HepG2 (cell line): ENCODE data around the gene SPRR4.

Experiments used
- EZH2 ChIP-seq: conservative IDR thresholded peaks from 2 replicates; pipeline ENCODE4 v1.6.1; 2012; ENCODE audit warnings: mild to moderate bottlenecking, low read depth, low read length, moderate library complexity
- GABPA ChIP-seq, 2 experiments: IDR thresholded peaks; 2 replicates each; pipeline ENCODE4 v1.6.1; 2011 to 2016; ENCODE audit warnings: low read depth in 2 of 2, low read length in 1 of 2, missing biosample characterization in 1 of 2, missing genetic modification characterization in 1 of 2
- HNRNPL ChIP-seq: fragments of 200-400 bp; formaldehyde crosslinking; IDR thresholded peaks from 2 replicates; pipeline ENCODE4 v1.6.1; 2017; ENCODE audit warnings: mild to moderate bottlenecking, low read depth, low read length
- NFYB ChIP-seq: sonication (generic); formaldehyde crosslinking; IDR thresholded peaks from 2 replicates; pipeline ENCODE4 v1.4.0; 2020; ENCODE audit warnings: missing genetic modification reagents
- SMC3 ChIP-seq: IDR thresholded peaks from 2 replicates; pipeline ENCODE4 v1.6.1; 2011; ENCODE audit warnings: low read length, improper control_type of control experiment
- TF ChIP-seq, protein P1 (sequence below): sonication (generic); formaldehyde crosslinking; IDR thresholded peaks from 2 replicates; pipeline ENCODE4 v1.4.0; 2020; ENCODE audit warnings: missing genetic modification reagents, borderline replicate concordance
- TF ChIP-seq, protein P2 (sequence below), 2 experiments: IDR thresholded peaks; 2 replicates each; pipeline ENCODE4 v1.6.1; 2011 to 2012; ENCODE audit warnings: low read length in 2 of 2, borderline replicate concordance in 1 of 2, low read depth in 1 of 2, mild to moderate bottlenecking in 1 of 2, moderate library complexity in 1 of 2
- TF ChIP-seq, protein P3 (sequence below): sonication (generic); formaldehyde crosslinking; IDR thresholded peaks from 2 replicates; pipeline ENCODE4 v1.4.0; 2020; ENCODE audit warnings: mild to moderate bottlenecking, low read depth, missing genetic modification reagents
- TF ChIP-seq, protein P4 (sequence below): sonication (generic); formaldehyde crosslinking; IDR thresholded peaks from 2 replicates; pipeline ENCODE4 v1.5.0; 2020; ENCODE audit warnings: missing genetic modification reagents

DNA sequence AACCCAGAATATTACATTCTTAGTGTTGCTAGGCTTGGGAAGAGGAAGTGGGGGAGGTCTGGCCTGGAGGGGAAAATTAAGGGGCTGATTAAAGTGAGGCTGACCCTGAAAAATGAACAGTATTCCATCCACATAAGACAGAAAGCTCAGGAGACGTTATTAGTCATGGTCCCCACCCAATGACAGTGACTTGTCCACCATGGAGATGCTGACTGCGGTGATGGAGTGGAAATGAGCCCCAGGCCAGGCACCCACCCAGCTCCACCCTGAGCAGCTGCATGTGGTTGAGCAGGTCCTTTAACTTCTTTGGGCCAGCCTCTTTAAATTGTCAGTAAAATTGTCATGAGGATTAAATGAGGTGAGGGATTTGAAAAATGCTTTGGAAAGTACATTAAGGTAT, 1.4 kb upstream of the SPRR4 start:
- no peak for TF ChIP-seq SMC3
- TF ChIP-seq, protein P1, sequence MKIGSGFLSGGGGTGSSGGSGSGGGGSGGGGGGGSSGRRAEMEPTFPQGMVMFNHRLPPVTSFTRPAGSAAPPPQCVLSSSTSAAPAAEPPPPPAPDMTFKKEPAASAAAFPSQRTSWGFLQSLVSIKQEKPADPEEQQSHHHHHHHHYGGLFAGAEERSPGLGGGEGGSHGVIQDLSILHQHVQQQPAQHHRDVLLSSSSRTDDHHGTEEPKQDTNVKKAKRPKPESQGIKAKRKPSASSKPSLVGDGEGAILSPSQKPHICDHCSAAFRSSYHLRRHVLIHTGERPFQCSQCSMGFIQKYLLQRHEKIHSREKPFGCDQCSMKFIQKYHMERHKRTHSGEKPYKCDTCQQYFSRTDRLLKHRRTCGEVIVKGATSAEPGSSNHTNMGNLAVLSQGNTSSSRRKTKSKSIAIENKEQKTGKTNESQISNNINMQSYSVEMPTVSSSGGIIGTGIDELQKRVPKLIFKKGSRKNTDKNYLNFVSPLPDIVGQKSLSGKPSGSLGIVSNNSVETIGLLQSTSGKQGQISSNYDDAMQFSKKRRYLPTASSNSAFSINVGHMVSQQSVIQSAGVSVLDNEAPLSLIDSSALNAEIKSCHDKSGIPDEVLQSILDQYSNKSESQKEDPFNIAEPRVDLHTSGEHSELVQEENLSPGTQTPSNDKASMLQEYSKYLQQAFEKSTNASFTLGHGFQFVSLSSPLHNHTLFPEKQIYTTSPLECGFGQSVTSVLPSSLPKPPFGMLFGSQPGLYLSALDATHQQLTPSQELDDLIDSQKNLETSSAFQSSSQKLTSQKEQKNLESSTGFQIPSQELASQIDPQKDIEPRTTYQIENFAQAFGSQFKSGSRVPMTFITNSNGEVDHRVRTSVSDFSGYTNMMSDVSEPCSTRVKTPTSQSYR (CRISPR knock-in tag), result no peak
- no peak for TF ChIP-seq GABPA (IDR thresholded peaks at IDR 0.05; ENCODE audit: low read depth, low read length)
- TF ChIP-seq GABPA (CRISPR knock-in tag; IDR thresholded peaks at IDR 0.05; ENCODE audit: low read depth), result no peak
- TF ChIP-seq EZH2, result no peak
- TF ChIP-seq, protein P2, sequence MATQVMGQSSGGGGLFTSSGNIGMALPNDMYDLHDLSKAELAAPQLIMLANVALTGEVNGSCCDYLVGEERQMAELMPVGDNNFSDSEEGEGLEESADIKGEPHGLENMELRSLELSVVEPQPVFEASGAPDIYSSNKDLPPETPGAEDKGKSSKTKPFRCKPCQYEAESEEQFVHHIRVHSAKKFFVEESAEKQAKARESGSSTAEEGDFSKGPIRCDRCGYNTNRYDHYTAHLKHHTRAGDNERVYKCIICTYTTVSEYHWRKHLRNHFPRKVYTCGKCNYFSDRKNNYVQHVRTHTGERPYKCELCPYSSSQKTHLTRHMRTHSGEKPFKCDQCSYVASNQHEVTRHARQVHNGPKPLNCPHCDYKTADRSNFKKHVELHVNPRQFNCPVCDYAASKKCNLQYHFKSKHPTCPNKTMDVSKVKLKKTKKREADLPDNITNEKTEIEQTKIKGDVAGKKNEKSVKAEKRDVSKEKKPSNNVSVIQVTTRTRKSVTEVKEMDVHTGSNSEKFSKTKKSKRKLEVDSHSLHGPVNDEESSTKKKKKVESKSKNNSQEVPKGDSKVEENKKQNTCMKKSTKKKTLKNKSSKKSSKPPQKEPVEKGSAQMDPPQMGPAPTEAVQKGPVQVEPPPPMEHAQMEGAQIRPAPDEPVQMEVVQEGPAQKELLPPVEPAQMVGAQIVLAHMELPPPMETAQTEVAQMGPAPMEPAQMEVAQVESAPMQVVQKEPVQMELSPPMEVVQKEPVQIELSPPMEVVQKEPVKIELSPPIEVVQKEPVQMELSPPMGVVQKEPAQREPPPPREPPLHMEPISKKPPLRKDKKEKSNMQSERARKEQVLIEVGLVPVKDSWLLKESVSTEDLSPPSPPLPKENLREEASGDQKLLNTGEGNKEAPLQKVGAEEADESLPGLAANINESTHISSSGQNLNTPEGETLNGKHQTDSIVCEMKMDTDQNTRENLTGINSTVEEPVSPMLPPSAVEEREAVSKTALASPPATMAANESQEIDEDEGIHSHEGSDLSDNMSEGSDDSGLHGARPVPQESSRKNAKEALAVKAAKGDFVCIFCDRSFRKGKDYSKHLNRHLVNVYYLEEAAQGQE (IDR thresholded peaks at IDR 0.05; ENCODE audit: borderline replicate concordance in 1 of 2, low read depth in 1 of 2, low read length in 2 of 2), result no peak
- TF ChIP-seq, protein P3, sequence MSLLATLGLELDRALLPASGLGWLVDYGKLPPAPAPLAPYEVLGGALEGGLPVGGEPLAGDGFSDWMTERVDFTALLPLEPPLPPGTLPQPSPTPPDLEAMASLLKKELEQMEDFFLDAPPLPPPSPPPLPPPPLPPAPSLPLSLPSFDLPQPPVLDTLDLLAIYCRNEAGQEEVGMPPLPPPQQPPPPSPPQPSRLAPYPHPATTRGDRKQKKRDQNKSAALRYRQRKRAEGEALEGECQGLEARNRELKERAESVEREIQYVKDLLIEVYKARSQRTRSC (CRISPR knock-in tag), result no peak
- no peak for TF ChIP-seq NFYB (CRISPR knock-in tag)
- TF ChIP-seq, protein P4, sequence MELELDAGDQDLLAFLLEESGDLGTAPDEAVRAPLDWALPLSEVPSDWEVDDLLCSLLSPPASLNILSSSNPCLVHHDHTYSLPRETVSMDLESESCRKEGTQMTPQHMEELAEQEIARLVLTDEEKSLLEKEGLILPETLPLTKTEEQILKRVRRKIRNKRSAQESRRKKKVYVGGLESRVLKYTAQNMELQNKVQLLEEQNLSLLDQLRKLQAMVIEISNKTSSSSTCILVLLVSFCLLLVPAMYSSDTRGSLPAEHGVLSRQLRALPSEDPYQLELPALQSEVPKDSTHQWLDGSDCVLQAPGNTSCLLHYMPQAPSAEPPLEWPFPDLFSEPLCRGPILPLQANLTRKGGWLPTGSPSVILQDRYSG (CRISPR knock-in tag), result no peak
- TF ChIP-seq HNRNPL, result no peak
